HG03457 (cell line): ENCODE measurements around the gene NXF3.
"Not testable (repeated sequence)": the region's sequence is repeated elsewhere in the genome, so short reads cannot be mapped to it uniquely, and the experiment has no call there.

Experiments
- ATAC-seq: cut with Tn5 transposase; IDR thresholded peaks from one replicate; pipeline ENCODE4 v1.9.1; 2021; ENCODE audit warnings: moderate number of reproducible peaks; ENCODE audit not compliant: unreplicated experiment

NXF3 gene

DNA sequence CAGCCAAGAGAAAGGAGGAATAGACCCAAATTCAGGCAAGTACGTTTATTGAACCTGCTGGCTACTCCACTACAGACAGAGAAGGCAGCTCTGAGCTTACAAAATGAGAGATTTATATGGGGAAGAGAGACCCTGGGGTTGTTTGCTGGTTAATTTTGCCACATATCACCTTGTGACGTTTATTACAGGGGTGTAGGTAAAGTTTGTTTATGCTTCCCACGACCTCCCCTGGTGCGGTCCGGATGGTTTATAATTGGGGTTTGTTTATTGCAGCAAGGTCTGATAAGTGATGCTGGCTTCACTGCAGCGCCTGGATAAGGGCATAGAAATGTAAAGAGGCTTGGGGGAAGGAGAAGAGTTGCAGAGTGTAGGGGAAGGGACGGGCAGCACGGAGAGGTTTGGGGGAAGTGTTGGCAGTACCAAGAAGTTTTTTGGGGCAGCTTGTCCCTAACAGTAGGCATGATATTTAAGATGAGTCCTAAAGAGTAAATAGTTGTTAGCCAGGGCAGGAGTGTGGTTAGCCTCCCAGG is 41.6 kb downstream of the NXF3 start:
- no peak for ATAC-seq

DNA sequence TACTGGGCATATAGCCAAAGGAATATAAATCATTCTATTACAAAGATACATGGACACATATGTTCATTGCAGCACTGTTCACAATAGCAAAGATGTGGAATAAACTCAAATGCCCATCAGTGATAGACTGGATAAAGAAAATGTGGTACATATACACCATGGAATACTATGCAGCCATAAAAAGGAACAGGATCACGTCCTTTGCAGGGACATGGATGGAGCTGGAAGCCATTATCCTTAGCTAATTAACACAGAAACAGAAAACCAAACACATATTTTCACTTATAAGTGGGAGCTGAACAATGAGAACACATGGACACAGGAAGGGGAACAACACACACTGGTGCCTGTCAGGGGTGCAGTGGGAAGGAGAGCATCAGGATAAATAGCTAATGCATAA is 59.6 kb downstream of the NXF3 start:
- ATAC-seq = not testable (repeated sequence)
